Chondrocyte (in vitro differentiated cells): ENCODE data around the gene YTHDF1. TPM values are rescaled to one million over a fixed set of nuclear protein-coding genes. Genes with fewer than 3 reads are reported as not detected.

ENCODE experiments used
- DNase-seq: peaks from one replicate; pipeline ENCODE4 v3.0.0; 2021; ENCODE audit warnings: mixed read lengths, low spot score
- H3K27ac Mint-ChIP-seq: one replicate; pipeline ENCODE4 v1.8.0; 2021; ENCODE audit warnings: mild to moderate bottlenecking, moderate library complexity, mixed read lengths; ENCODE audit not compliant: unreplicated experiment
- H3K27me3 Mint-ChIP-seq: 2 replicates; pipeline ENCODE4 v1.8.0; 2021; ENCODE audit warnings: low read depth, mixed read lengths
- H3K36me3 Mint-ChIP-seq: 2 replicates; pipeline ENCODE4 v1.8.0; 2021; ENCODE audit warnings: low read depth, mixed read lengths
- H3K4me1 Mint-ChIP-seq: 2 replicates; pipeline ENCODE4 v1.8.0; 2021; ENCODE audit warnings: low read depth, mild to moderate bottlenecking, mixed read lengths
- H3K4me3 Mint-ChIP-seq: one replicate; pipeline ENCODE4 v1.8.0; 2021; ENCODE audit warnings: mild to moderate bottlenecking, moderate library complexity, mixed read lengths; ENCODE audit not compliant: unreplicated experiment
- H3K9me3 Mint-ChIP-seq: 2 replicates; pipeline ENCODE4 v1.8.0; 2021; ENCODE audit warnings: low read depth, mixed read lengths
- CTCF ChIP-seq: fragments of 200-600 bp; sonication (generic); IDR thresholded peaks from 2 replicates; pipeline ENCODE4 v1.5.0; 2021; ENCODE audit warnings: antibody characterized with exemption, mild to moderate bottlenecking, moderate library complexity
- total RNA-seq: library from RNA; stranded (reverse); gene quantifications from 3 replicates; pipeline ENCODE4 v1.2.1, GENCODE V29; 2021

The YTHDF1 gene
- total RNA-seq, 1 donor from 2014 or later = 39.1 TPM

- no peaks in the 10 kb centered on the region for H3K9me3 Mint-ChIP-seq
- H3K4me3 Mint-ChIP-seq = no peak overlapping the region
- H3K4me1 Mint-ChIP-seq = peaks cover 21% of the 10 kb centered on the region
- no peak for TF ChIP-seq CTCF
- no peaks in the 10 kb centered on the region for H3K36me3 Mint-ChIP-seq
- no peaks in the 10 kb centered on the region for H3K27me3 Mint-ChIP-seq
- DNase-seq = no peak
- H3K27ac Mint-ChIP-seq = no peak overlapping the region
Measured at GRCh38 chr20:63238031-63238430, 22.1 kb upstream of the YTHDF1 start.

GRCh38 chr20:63236116-63236837 is 20.3 kb upstream of the YTHDF1 start:
- TF ChIP-seq CTCF = no peak
- Mint-ChIP-seq H3K4me1 (peaks cover 38% of the 10 kb centered on the region), H3K9me3 (no peaks in the 10 kb centered on the region), H3K27ac (no peak overlapping the region), H3K36me3 (no peaks in the 10 kb centered on the region), H3K27me3 (no peaks in the 10 kb centered on the region), H3K4me3 (no peak overlapping the region)
- no peak for DNase-seq

GRCh38 chr20:63235399-63235983 is 19.6 kb upstream of the YTHDF1 start, which contains the start of gene BIRC7:
BIRC7 (plus strand) TSS chr20:63235905; CDS start chr20:63236097, 192 bp downstream.
- H3K27me3 Mint-ChIP-seq = no peaks in the 10 kb centered on the region
- no peak for TF ChIP-seq CTCF
- no peak within 1 kb of the TSS for H3K27ac Mint-ChIP-seq
- peaks cover 42% of the 10 kb centered on the region for H3K4me1 Mint-ChIP-seq
- H3K9me3 Mint-ChIP-seq = no peaks in the 10 kb centered on the region
- no peaks in the 10 kb centered on the region for H3K36me3 Mint-ChIP-seq
- DNase-seq = no peak
- H3K4me3 Mint-ChIP-seq = no peak within 1 kb of the TSS

GRCh38 chr20:63234693-63235398 is 18.9 kb upstream of the YTHDF1 start:
- no peak overlapping the region for H3K27ac Mint-ChIP-seq
- no peaks in the 10 kb centered on the region for H3K27me3 Mint-ChIP-seq
- H3K4me3 Mint-ChIP-seq = no peak overlapping the region
- peaks cover 49% of the 10 kb centered on the region for H3K4me1 Mint-ChIP-seq
- peak; percentile 60 for TF ChIP-seq CTCF
- DNase-seq = no peak
- H3K36me3 Mint-ChIP-seq = no peaks in the 10 kb centered on the region
- no peaks in the 10 kb centered on the region for H3K9me3 Mint-ChIP-seq

GRCh38 chr20:63233924-63234323 is 18.0 kb upstream of the YTHDF1 start:
- no peaks in the 10 kb centered on the region for H3K27me3 Mint-ChIP-seq
- no peak for TF ChIP-seq CTCF
- H3K4me1 Mint-ChIP-seq = peaks cover 53% of the 10 kb centered on the region
- no peak overlapping the region for H3K27ac Mint-ChIP-seq
- H3K4me3 Mint-ChIP-seq = no peak overlapping the region
- H3K36me3 Mint-ChIP-seq = no peaks in the 10 kb centered on the region
- H3K9me3 Mint-ChIP-seq = no peaks in the 10 kb centered on the region
- no peak for DNase-seq
